HepG2 (cell line): ENCODE measurements around the gene PLEKHG2. TPM values are rescaled to one million over a fixed set of nuclear protein-coding genes. Genes with fewer than 3 reads are reported as not detected.

Source experiments
- ATRX ChIP-seq: sonication (generic); formaldehyde crosslinking; IDR thresholded peaks from 2 replicates; pipeline ENCODE4 v1.4.0; 2020; ENCODE audit warnings: missing genetic modification reagents, borderline replicate concordance
- CCDC6 ChIP-seq: sonication (generic); formaldehyde crosslinking; IDR thresholded peaks from 2 replicates; pipeline ENCODE4 v1.8.1; 2022; ENCODE audit warnings: mild to moderate bottlenecking, missing genetic modification reagents, moderate library complexity
- FOXP4 ChIP-seq: sonication (generic); formaldehyde crosslinking; IDR thresholded peaks from 2 replicates; pipeline ENCODE4 v1.4.0; 2020; ENCODE audit warnings: missing genetic modification reagents
- GATA4 ChIP-seq: sonication (generic); IDR thresholded peaks from 2 replicates; pipeline ENCODE4 v1.6.1; 2016; ENCODE audit warnings: antibody characterized with exemption, low read depth, borderline replicate concordance
- GTF2F1 ChIP-seq: fragments of 150-350 bp; IDR thresholded peaks from 2 replicates; pipeline ENCODE4 v1.6.1; 2014; ENCODE audit warnings: low read length
- MAFF ChIP-seq: IDR thresholded peaks from 2 replicates; pipeline ENCODE4 v1.6.1; 2011; ENCODE audit warnings: low read depth, low read length, improper control_type of control experiment
- NCOA2 ChIP-seq: sonication (generic); formaldehyde crosslinking; IDR thresholded peaks from 2 replicates; pipeline ENCODE4 v1.8.0; 2022; ENCODE audit warnings: inconsistent platforms
- POLR2A ChIP-seq, 2 experiments: IDR thresholded peaks; 2 replicates each; pipeline ENCODE4 v1.6.1; 2011; ENCODE audit warnings: low read depth in 2 of 2, low read length in 2 of 2, mild to moderate bottlenecking in 1 of 2, moderate library complexity in 1 of 2; ENCODE audit not compliant: insufficient read depth in 1 of 2
- RAD51 ChIP-seq: fragments of 450-650 bp; IDR thresholded peaks from 2 replicates; pipeline ENCODE4 v1.6.1; 2016; ENCODE audit warnings: borderline replicate concordance
- SP2 ChIP-seq: sonication (generic); formaldehyde crosslinking; IDR thresholded peaks from 2 replicates; pipeline ENCODE4 v1.5.1; 2020; ENCODE audit warnings: mild to moderate bottlenecking, missing genetic modification reagents
- ZBTB14 ChIP-seq: sonication (generic); formaldehyde crosslinking; IDR thresholded peaks from 2 replicates; pipeline ENCODE4 v1.4.0; 2020; ENCODE audit warnings: missing genetic modification reagents
- ZBTB3 ChIP-seq: sonication (generic); formaldehyde crosslinking; IDR thresholded peaks from 2 replicates; pipeline ENCODE4 v1.4.0; 2020; ENCODE audit warnings: low read depth, mild to moderate bottlenecking, moderate library complexity, missing genetic modification reagents, borderline replicate concordance
- ZFYVE20 ChIP-seq: sonication (generic); formaldehyde crosslinking; IDR thresholded peaks from 2 replicates; pipeline ENCODE4 v1.8.0; 2023; ENCODE audit warnings: low read depth, mild to moderate bottlenecking, moderate library complexity, missing genetic modification reagents, borderline replicate concordance
- ZHX2 ChIP-seq, 2 experiments: sonication (generic) in 1 of 2; formaldehyde crosslinking in 1 of 2; IDR thresholded peaks; 2 replicates each; pipeline versions ENCODE4 v1.6.1 to v1.9.0; 2014 to 2022; ENCODE audit warnings: antibody characterized with exemption in 1 of 2, borderline replicate concordance in 1 of 2, inconsistent platforms in 1 of 2, low read depth in 1 of 2, missing genetic modification reagents in 1 of 2
- ZIK1 ChIP-seq: sonication (generic); formaldehyde crosslinking; IDR thresholded peaks from 2 replicates; pipeline ENCODE4 v1.5.0; 2020; ENCODE audit warnings: mild to moderate bottlenecking, low read depth, missing genetic modification reagents, borderline replicate concordance
- ZNF224 ChIP-seq: sonication (generic); formaldehyde crosslinking; IDR thresholded peaks from 2 replicates; pipeline ENCODE4 v1.5.0; 2020; ENCODE audit warnings: mild to moderate bottlenecking, missing genetic modification reagents
- ZNF260 ChIP-seq: sonication (generic); formaldehyde crosslinking; IDR thresholded peaks from 2 replicates; pipeline ENCODE4 v1.4.0; 2020; ENCODE audit warnings: missing genetic modification reagents, low read depth, mild to moderate bottlenecking, borderline replicate concordance
- ZNF3 ChIP-seq: IDR thresholded peaks from 2 replicates; pipeline ENCODE4 v1.7.0; 2017; ENCODE audit warnings: inconsistent platforms
- ZNF335 ChIP-seq: sonication (generic); formaldehyde crosslinking; IDR thresholded peaks from 2 replicates; pipeline ENCODE4 v1.4.0; 2020; ENCODE audit warnings: missing genetic modification reagents
- ZNF562 ChIP-seq: sonication (generic); formaldehyde crosslinking; IDR thresholded peaks from 2 replicates; pipeline ENCODE4 v1.8.0; 2022; ENCODE audit warnings: missing genetic modification reagents, borderline replicate concordance
- ZNF598 ChIP-seq: sonication (generic); formaldehyde crosslinking; IDR thresholded peaks from 2 replicates; pipeline ENCODE4 v1.5.1; 2020; ENCODE audit warnings: mild to moderate bottlenecking, missing genetic modification reagents, borderline replicate concordance
- ZNF713 ChIP-seq: sonication (generic); formaldehyde crosslinking; IDR thresholded peaks from 2 replicates; pipeline ENCODE4 v1.4.0; 2020; ENCODE audit warnings: mild to moderate bottlenecking, missing genetic modification reagents
- ZNF740 ChIP-seq: sonication (generic); formaldehyde crosslinking; IDR thresholded peaks from 2 replicates; pipeline ENCODE4 v1.4.0; 2020; ENCODE audit warnings: missing genetic modification reagents
- polyA plus RNA-seq, 8 experiments: library from polyadenylated mRNA; depleted of rRNA in 3 of 8; stranded (reverse) in 7 of 8; unstranded in 1 of 8; fragments of >200 nt; fragmentation: Illumina TruSeq in 4 of 8; extraction: Trizol in 4 of 8; gene quantifications; 2 replicates each; pipeline versions ENCODE4 v1.2.1 to v1.2.3, GENCODE V29; 2011 to 2016; ENCODE audit warnings: low read depth in 4 of 8, missing spikeins in 1 of 8, mixed read lengths in 1 of 8; ENCODE audit not compliant: insufficient read depth in 1 of 8
- total RNA-seq, 5 experiments: library from RNA; depleted of rRNA; stranded (reverse); fragments of >200 nt; fragmentation: Illumina TruSeq; extraction: Trizol; gene quantifications; 2 replicates each; pipeline ENCODE4 v1.2.3, GENCODE V29; 2016; ENCODE audit warnings: low read depth in 1 of 5

The PLEKHG2 gene
- total and polyA plus RNA-seq, 2 of the 13 experiments (the other 11 are each of a cell fraction or from before 2014, with no cell fraction given): 3.6 to 6.8 TPM

GRCh38 chr19:39401070-39401548 lies 11.4 kb upstream of the PLEKHG2 start (continued):
- TF ChIP-seq ZBTB14: no peak
- no peak for TF ChIP-seq ZNF260 (CRISPR knock-in tag)
- no peak for TF ChIP-seq ZIK1 (CRISPR knock-in tag)
- no peak for TF ChIP-seq ZNF562 (CRISPR knock-in tag)
- TF ChIP-seq ZNF3 (CRISPR knock-in tag): no peak
- TF ChIP-seq ZNF598 (CRISPR knock-in tag): no peak
- no peak; the same call in 1 of the 2 replicates for TF ChIP-seq FOXP4 (CRISPR knock-in tag)
- TF ChIP-seq ZNF335 (CRISPR knock-in tag): no peak
- TF ChIP-seq RAD51: no peak
- 0 out of 2 replicates have a peak, but pooled peaks have one; percentile 60 for TF ChIP-seq ZNF713 (CRISPR knock-in tag)
- no peak for TF ChIP-seq CCDC6 (CRISPR knock-in tag)
- TF ChIP-seq GTF2F1: no peak
- TF ChIP-seq ZBTB3 (CRISPR knock-in tag): no peak
- no peak for TF ChIP-seq MAFF
- no peak for TF ChIP-seq POLR2A (IDR thresholded peaks at IDR 0.05; ENCODE audit: insufficient read depth in 1 of 2, low read depth in 2 of 2, low read length in 2 of 2)
- TF ChIP-seq GATA4: peak; percentile 79; the same call in 1 of the 2 replicates
- no peak for TF ChIP-seq ZNF224
- TF ChIP-seq NCOA2 (CRISPR knock-in tag): no peak
- no peak for TF ChIP-seq ATRX (CRISPR knock-in tag)
- no peak for TF ChIP-seq SP2 (CRISPR knock-in tag)
- TF ChIP-seq ZHX2 (IDR thresholded peaks at IDR 0.05; ENCODE audit: low read depth): no peak
- TF ChIP-seq ZHX2 (CRISPR knock-in tag; IDR thresholded peaks at IDR 0.05; ENCODE audit: borderline replicate concordance): no peak
- TF ChIP-seq ZFYVE20 (CRISPR knock-in tag): no peak
- TF ChIP-seq ZNF740 (CRISPR knock-in tag): no peak
